GM10248 (cell line): ENCODE data around the gene ATP2A1.

Source experiments
- CTCF ChIA-PET: fragments of 300-600 bp; sonication (Branson Sonifier 250); formaldehyde crosslinking; extraction: SDS; loops from one replicate; lab custom pipeline; 2021; ENCODE audit warnings: antibody characterized with exemption; lab: Yijun Ruan, JAX
- POLR2A ChIA-PET: fragments of 350-650 bp; sonication (Branson Sonifier 250); formaldehyde crosslinking; extraction: SDS; loops from one replicate; lab custom pipeline; 2020; ENCODE audit warnings: antibody characterized with exemption; lab: Yijun Ruan, JAX
- DNase-seq: peaks from one replicate; pipeline ENCODE4 v3.0.0; 2012; ENCODE audit errors: extremely low spot score
- CTCF ChIP-seq: IDR thresholded peaks from 2 replicates; pipeline ENCODE4 v1.5.1; 2012; ENCODE audit warnings: mild to moderate bottlenecking, low read depth; ENCODE audit errors: extremely low read depth, missing control alignments, control extremely low read depth

Gene ATP2A1

GRCh38 chr16:28878083-28878926 is at the start of gene ATP2A1:
TSS of gene ATP2A1 (plus strand) at chr16:28878488. CDS start at chr16:28878672, 184 bp downstream.
- CTCF ChIA-PET = interaction anchor here (0.8 to 2.5 kb wide), 2 partner anchors 14 to 67 kb away, joined by 3 to 15 read pairs; partner anchors contain the start of gene SH2B1

GRCh38 chr16:28829747-28830146 is 48.5 kb upstream of the ATP2A1 start:
- no peak for TF ChIP-seq CTCF
- POLR2A ChIA-PET = interaction anchor here (0.6 kb wide), 1 partner anchor 454 kb away, joined by 4 read pairs; no protein-coding TSS in a partner anchor
- no peak for DNase-seq
- CTCF ChIA-PET = interaction anchor here (2.9 kb wide), 1 partner anchor 17 kb away, joined by 12 read pairs; the partner anchor contains the start of gene TUFM

More at GRCh38 chr16:28878083-28878926, at the start of gene ATP2A1:
- TF ChIP-seq CTCF = no peak
- no peak for DNase-seq
- POLR2A ChIA-PET = no interaction called here

GRCh38 chr16:28830531-28830930 is 47.8 kb upstream of the ATP2A1 start:
- ChIA-PET POLR2A (interaction anchor here (1.1 kb wide), 1 partner anchor 16 kb away, joined by 3 read pairs; the partner anchor contains the start of gene TUFM), CTCF (no interaction called here)
- no peak for DNase-seq
- no peak for TF ChIP-seq CTCF

GRCh38 chr16:28834349-28834748 is 43.9 kb upstream of the ATP2A1 start:
- DNase-seq = no peak
- ChIA-PET CTCF (interaction anchor here (0.8 kb wide), 1 partner anchor 143 kb away, joined by 3 read pairs; no protein-coding TSS in a partner anchor), POLR2A (no interaction called here)
- no peak for TF ChIP-seq CTCF

- ChIA-PET CTCF (interaction anchor here (0.8 kb wide), 1 partner anchor 142 kb away, joined by 3 read pairs; no protein-coding TSS in a partner anchor), POLR2A (interaction anchor here (0.9 to 2.3 kb wide), 3 partner anchors 8 to 11 kb away, joined by 3 to 6 read pairs (median 3); partner anchors contain the start of gene TUFM)
- no peak for TF ChIP-seq CTCF
- no peak for DNase-seq
These were observed 43.1 kb upstream of the ATP2A1 start for GRCh38 chr16:28834873-28835863.
